Adrenal gland (tissue), 5 donors: ENCODE results near the gene TSSK2.

Experiments
- POLR2A ChIP-seq, 2 donors: fragments of 450-650 bp; IDR thresholded peaks; one replicate each; pipeline ENCODE4 v1.6.1; 2017; ENCODE audit warnings: antibody characterized with exemption in 2 of 2, mild to moderate bottlenecking in 2 of 2, moderate library complexity in 1 of 2
- TF ChIP-seq, protein P1 (sequence below), 6 experiments: fragments of 450-650 bp in 4 of 6; fragments of 200-600 bp in 2 of 6; sonication (generic) in 1 of 6; IDR thresholded peaks; 1 replicate in 5 of 6; 2 replicates in 1 of 6; pipeline versions ENCODE4 v1.5.1 to v1.8.0; 2016 to 2021; ENCODE audit warnings: antibody characterized with exemption in 6 of 6, mild to moderate bottlenecking in 2 of 6, moderate library complexity in 1 of 6
- donor health status: DM: no; HTN: no; CAD: no.

- TF ChIP-seq, protein P1, sequence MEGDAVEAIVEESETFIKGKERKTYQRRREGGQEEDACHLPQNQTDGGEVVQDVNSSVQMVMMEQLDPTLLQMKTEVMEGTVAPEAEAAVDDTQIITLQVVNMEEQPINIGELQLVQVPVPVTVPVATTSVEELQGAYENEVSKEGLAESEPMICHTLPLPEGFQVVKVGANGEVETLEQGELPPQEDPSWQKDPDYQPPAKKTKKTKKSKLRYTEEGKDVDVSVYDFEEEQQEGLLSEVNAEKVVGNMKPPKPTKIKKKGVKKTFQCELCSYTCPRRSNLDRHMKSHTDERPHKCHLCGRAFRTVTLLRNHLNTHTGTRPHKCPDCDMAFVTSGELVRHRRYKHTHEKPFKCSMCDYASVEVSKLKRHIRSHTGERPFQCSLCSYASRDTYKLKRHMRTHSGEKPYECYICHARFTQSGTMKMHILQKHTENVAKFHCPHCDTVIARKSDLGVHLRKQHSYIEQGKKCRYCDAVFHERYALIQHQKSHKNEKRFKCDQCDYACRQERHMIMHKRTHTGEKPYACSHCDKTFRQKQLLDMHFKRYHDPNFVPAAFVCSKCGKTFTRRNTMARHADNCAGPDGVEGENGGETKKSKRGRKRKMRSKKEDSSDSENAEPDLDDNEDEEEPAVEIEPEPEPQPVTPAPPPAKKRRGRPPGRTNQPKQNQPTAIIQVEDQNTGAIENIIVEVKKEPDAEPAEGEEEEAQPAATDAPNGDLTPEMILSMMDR (IDR thresholded peaks at IDR 0.05): no peak
- no peak for TF ChIP-seq POLR2A (IDR thresholded peaks at IDR 0.05)
These were observed 3.1 kb upstream of the TSSK2 start for GRCh38 chr22:19128009-19128401.
